Keratinocyte (primary cell): ENCODE data around the gene LYZL2.

Experiments used
- CTCF ChIP-seq, 3 experiments: IDR thresholded peaks in 1 of 3; conservative IDR thresholded peaks in 1 of 3; optimal IDR thresholded peaks in 1 of 3; 2 replicates in 2 of 3; 3 replicates in 1 of 3; pipeline versions ENCODE3 to v1.5.1; 2011; ENCODE audit warnings: low read length in 3 of 3, mild to moderate bottlenecking in 3 of 3, moderate library complexity in 2 of 3, control low read depth in 1 of 3, inconsistent platforms in 1 of 3; ENCODE audit not compliant: insufficient read depth in 2 of 3; ENCODE audit errors: extremely low read depth in 1 of 3
- EZH2 ChIP-seq: IDR thresholded peaks from one replicate; pipeline ENCODE4 v1.6.1; 2012; ENCODE audit warnings: inconsistent platforms, mild to moderate bottlenecking, low read length, moderate library complexity

GRCh38 chr10:30617070-30617469, 12.5 kb downstream of the LYZL2 start:
- TF ChIP-seq CTCF (optimal IDR thresholded peaks at IDR 0.05 in 1 of 3, IDR thresholded peaks at IDR 0.05 in 1 of 3, conservative IDR thresholded peaks at IDR 0.05 in 1 of 3; ENCODE audit: extremely low read depth in 1 of 3, insufficient read depth in 2 of 3, low read length in 3 of 3): no peak
- TF ChIP-seq EZH2: no peak
